Esophagus squamous epithelium (tissue), 5 donors: Measurements from ENCODE around the gene SPECC1. TPM values are rescaled to one million over a fixed set of nuclear protein-coding genes. Genes with fewer than 3 reads are reported as not detected.

Experiments
- DNase-seq: peaks from one replicate; lab custom pipeline; 2025; lab: John Stamatoyannopoulos, UW
- H3K27ac ChIP-seq, 4 donors: fragments of 200-600 bp; sonication (generic); one replicate each; pipeline ENCODE4 v1.5.1; 2016 to 2019; ENCODE audit warnings: mild to moderate bottlenecking in 1 of 4
- H3K27me3 ChIP-seq, 4 donors: fragments of 200-600 bp; sonication (generic); 1 replicate in 3 of 4; 2 replicates in 1 of 4; pipeline versions ENCODE4 v1.5.1 to v1.6.0; 2017 to 2021; ENCODE audit warnings: antibody characterized with exemption in 1 of 4
- H3K36me3 ChIP-seq, 3 donors: fragments of 200-600 bp; sonication (generic); one replicate each; pipeline ENCODE4 v1.5.1; 2016 to 2019
- H3K4me1 ChIP-seq, 3 donors: fragments of 200-600 bp; sonication (generic); one replicate each; pipeline ENCODE4 v1.5.1; 2017 to 2019
- H3K4me3 ChIP-seq, 4 donors: fragments of 200-600 bp; sonication (generic); 1 replicate in 3 of 4; 2 replicates in 1 of 4; pipeline ENCODE4 v1.5.1; 2016 to 2019; ENCODE audit warnings: mild to moderate bottlenecking in 2 of 4, moderate library complexity in 1 of 4
- H3K9me3 ChIP-seq, 3 donors: fragments of 200-600 bp; sonication (generic); one replicate each; pipeline ENCODE4 v1.5.1; 2016 to 2019
- CTCF ChIP-seq, 6 experiments: fragments of 450-650 bp in 4 of 6; fragments of 200-600 bp in 2 of 6; sonication (generic) in 2 of 6; IDR thresholded peaks; one replicate each; pipeline ENCODE4 v1.5.1; 2016 to 2019; ENCODE audit warnings: antibody characterized with exemption in 6 of 6, mild to moderate bottlenecking in 4 of 6, moderate library complexity in 4 of 6
- POLR2A ChIP-seq, 4 donors: fragments of 450-650 bp; IDR thresholded peaks; one replicate each; pipeline ENCODE4 v1.6.1; 2017; ENCODE audit warnings: antibody characterized with exemption in 4 of 4, mild to moderate bottlenecking in 4 of 4, moderate library complexity in 3 of 4
- WGBS, 2 donors: methylation state at CpG; one replicate each; pipeline ENCODE4 v1.1.5; 2018; 5-methylcytosine and 5-hydroxymethylcytosine counted together
- intact Hi-C: fragments of 100-400 bp; cut with DNase I; formaldehyde crosslinking; loops from one replicate; pipeline ENCODE4 v1.15.0; 2022
- total RNA-seq, 4 donors: library from RNA; depleted of rRNA; stranded (reverse); fragments of >200 nt; gene quantifications; one replicate each; pipeline ENCODE4 v1.1.0, GENCODE V29; 2016
- donor health status: DM: yes; HTN: yes; CAD: no.

The SPECC1 gene
- total RNA-seq, 4 donors from 2014 or later = 13.8 to 29.6 (median 19.0) TPM

GRCh38 chr17:20243524-20243923, 234.4 kb downstream of the SPECC1 start:
- no peak for DNase-seq
- Histone ChIP-seq H3K4me1 (no peaks in the 10 kb centered on the region), H3K9me3 (no peaks in the 10 kb centered on the region), H3K4me3 (no peak overlapping the region), H3K27ac (no peak overlapping the region), H3K27me3 (no peaks in the 10 kb centered on the region), H3K36me3 (peaks cover 0 to 30% (median 0%) of the 10 kb centered on the region in 3 donors)
- intact Hi-C loops = no loop called here
- TF ChIP-seq POLR2A (IDR thresholded peaks at IDR 0.05) (no peak), CTCF (IDR thresholded peaks at IDR 0.05) (no peak)
- WGBS, 2 donors = 77 to 91% methylated on average over 1 of the region's 1 CpG

- intact Hi-C loops = no loop called here
Observed at GRCh38 chr17:20244671-20245070, 235.5 kb downstream of the SPECC1 start.

GRCh38 chr17:20246692-20247091, 237.5 kb downstream of the SPECC1 start:
- Histone ChIP-seq H3K4me1 (no peaks in the 10 kb centered on the region), H3K27me3 (no peaks in the 10 kb centered on the region), H3K4me3 (no peak overlapping the region), H3K27ac (no peak overlapping the region), H3K36me3 (peaks cover 0 to 35% (median 0%) of the 10 kb centered on the region in 3 donors), H3K9me3 (peaks cover 0 to 4% (median 0%) of the 10 kb centered on the region in 3 donors)
- intact Hi-C loops = no loop called here
- WGBS, 2 donors = 50 to 69% methylated on average over 1 of the region's 1 CpG
- TF ChIP-seq CTCF (IDR thresholded peaks at IDR 0.05) (no peak), POLR2A (IDR thresholded peaks at IDR 0.05) (no peak)
- DNase-seq = no peak

More at GRCh38 chr17:20244671-20245070, 235.5 kb downstream of the SPECC1 start:
- no peaks in the 10 kb centered on the region for H3K27me3 ChIP-seq
- no peak for DNase-seq
- H3K9me3 ChIP-seq = peaks cover 0 to 4% (median 0%) of the 10 kb centered on the region in 3 donors
- H3K4me1 ChIP-seq = no peaks in the 10 kb centered on the region
- TF ChIP-seq POLR2A (IDR thresholded peaks at IDR 0.05) (no peak), CTCF (IDR thresholded peaks at IDR 0.05) (no peak)
- no peak overlapping the region for H3K27ac ChIP-seq
- H3K4me3 ChIP-seq = no peak overlapping the region
- H3K36me3 ChIP-seq = peaks cover 0 to 35% (median 0%) of the 10 kb centered on the region in 3 donors
- 60 to 77% methylated on average over 1 of the region's 1 CpG for WGBS, 2 donors

- Histone ChIP-seq H3K4me1 (no peaks in the 10 kb centered on the region), H3K4me3 (no peak overlapping the region), H3K36me3 (peaks cover 0 to 26% (median 0%) of the 10 kb centered on the region in 3 donors), H3K9me3 (peaks cover 0 to 4% (median 0%) of the 10 kb centered on the region in 3 donors), H3K27me3 (no peaks in the 10 kb centered on the region), H3K27ac (no peak overlapping the region)
- no peak for DNase-seq
- TF ChIP-seq POLR2A (IDR thresholded peaks at IDR 0.05) = no peak
- TF ChIP-seq CTCF (IDR thresholded peaks at IDR 0.05) = no peak
- WGBS, 2 donors = 76 to 88% methylated on average over 7 of the region's 7 CpGs
- intact Hi-C loops = no loop called here
Observed at GRCh38 chr17:20253323-20253722, 244.2 kb downstream of the SPECC1 start.

- Histone ChIP-seq H3K27me3 (no peaks in the 10 kb centered on the region), H3K4me3 (no peak overlapping the region), H3K4me1 (no peaks in the 10 kb centered on the region), H3K27ac (no peak overlapping the region), H3K36me3 (peaks cover 0 to 25% (median 0%) of the 10 kb centered on the region in 3 donors), H3K9me3 (no peaks in the 10 kb centered on the region)
- 88 to 89% methylated on average over 1 to 2 of the region's 2 CpGs for WGBS, 2 donors
- DNase-seq = no peak
- intact Hi-C loops = no loop called here
- TF ChIP-seq CTCF (IDR thresholded peaks at IDR 0.05) = no peak
- TF ChIP-seq POLR2A (IDR thresholded peaks at IDR 0.05) = no peak
Observed at GRCh38 chr17:20254541-20254940, 245.4 kb downstream of the SPECC1 start.
